AG09309 (cell line): ENCODE measurements around the gene SHOC1.
"Not testable (repeated sequence)": the region's sequence is repeated elsewhere in the genome, so short reads cannot be mapped to it uniquely, and the experiment has no call there.

Source experiments
- DNase-seq: peaks from one replicate; pipeline ENCODE4 v3.0.0-alpha.2; 2010; ENCODE audit warnings: low read depth
- H3K4me3 ChIP-seq: 2 replicates; pipeline ENCODE4 v1.5.1; 2011; ENCODE audit warnings: mild to moderate bottlenecking, low read depth, low read length, moderate library complexity; ENCODE audit not compliant: control insufficient read depth
- CTCF ChIP-seq: IDR thresholded peaks from 2 replicates; pipeline ENCODE4 v1.5.1; 2011; ENCODE audit warnings: mild to moderate bottlenecking, low read depth, low read length, inconsistent platforms; ENCODE audit not compliant: insufficient read depth, control insufficient read depth; ENCODE audit errors: missing control alignments

Gene SHOC1

GRCh38 chr9:111821006-111821528, 26.3 kb upstream of the SHOC1 start:
- no peak for DNase-seq
- TF ChIP-seq CTCF: no peak
- no peak overlapping the region for H3K4me3 ChIP-seq

GRCh38 chr9:111819360-111819759, 24.6 kb upstream of the SHOC1 start:
- no peak for DNase-seq
- TF ChIP-seq CTCF: no peak
- no peak overlapping the region for H3K4me3 ChIP-seq

- no peak for DNase-seq
- TF ChIP-seq CTCF: no peak
- no peak overlapping the region for H3K4me3 ChIP-seq
Measured at GRCh38 chr9:111815285-111816070, 20.7 kb upstream of the SHOC1 start.

GRCh38 chr9:111812337-111812736, 17.6 kb upstream of the SHOC1 start:
- TF ChIP-seq CTCF: no peak
- no peak overlapping the region for H3K4me3 ChIP-seq
- DNase-seq: no peak

GRCh38 chr9:111810908-111811307, 16.2 kb upstream of the SHOC1 start:
- no peak for DNase-seq
- TF ChIP-seq CTCF: no peak
- H3K4me3 ChIP-seq: no peak overlapping the region

GRCh38 chr9:111810415-111810814, 15.7 kb upstream of the SHOC1 start:
- DNase-seq, H3K4me3 ChIP-seq: not testable (repeated sequence)

- no peak for TF ChIP-seq CTCF
- DNase-seq: no peak
Measured at GRCh38 chr9:111807197-111807596, 12.5 kb upstream of the SHOC1 start.

More at GRCh38 chr9:111807197-111807596, 12.5 kb upstream of the SHOC1 start:
- no peak overlapping the region for H3K4me3 ChIP-seq
